ENCODE data around the gene STIM2.

DNA sequence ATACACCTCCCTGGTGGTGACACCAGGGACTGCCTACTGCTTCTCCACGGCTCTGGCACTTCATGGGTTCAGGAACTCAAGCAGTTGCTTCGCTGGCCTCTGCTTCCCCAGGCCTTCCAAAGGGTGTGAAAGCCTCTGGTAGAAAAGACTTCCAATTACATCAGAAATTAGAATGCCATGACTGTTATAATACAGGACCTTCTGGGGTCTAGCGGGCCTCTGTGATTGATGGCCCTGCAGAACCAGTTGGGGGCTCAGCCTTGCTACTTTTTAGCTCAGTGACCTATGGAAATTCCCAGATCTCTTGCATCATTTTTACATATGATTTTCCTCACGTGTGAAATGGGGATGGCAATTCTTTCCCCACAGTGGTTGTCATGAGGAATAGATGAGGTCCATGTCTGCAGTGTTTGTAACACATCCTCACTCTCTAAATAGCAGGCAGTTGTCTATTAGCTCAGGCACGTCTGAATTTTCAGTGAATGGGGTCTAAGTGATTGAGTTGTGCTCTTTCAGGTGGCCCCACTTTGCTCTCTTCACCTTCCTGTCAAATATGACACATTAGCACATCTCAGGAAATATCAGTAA, 198.3 kb downstream of the STIM2 start:
- TF ChIP-seq, protein P1, sequence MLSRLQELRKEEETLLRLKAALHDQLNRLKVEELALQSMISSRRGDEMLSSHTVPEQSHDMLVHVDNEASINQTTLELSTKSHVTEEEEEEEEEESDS (CRISPR knock-in tag; IDR thresholded peaks at IDR 0.05) = no peak
- TF ChIP-seq FOXA1 (IDR thresholded peaks at IDR 0.05; ENCODE audit: borderline replicate concordance) = no peak
- TF ChIP-seq, protein P2, sequence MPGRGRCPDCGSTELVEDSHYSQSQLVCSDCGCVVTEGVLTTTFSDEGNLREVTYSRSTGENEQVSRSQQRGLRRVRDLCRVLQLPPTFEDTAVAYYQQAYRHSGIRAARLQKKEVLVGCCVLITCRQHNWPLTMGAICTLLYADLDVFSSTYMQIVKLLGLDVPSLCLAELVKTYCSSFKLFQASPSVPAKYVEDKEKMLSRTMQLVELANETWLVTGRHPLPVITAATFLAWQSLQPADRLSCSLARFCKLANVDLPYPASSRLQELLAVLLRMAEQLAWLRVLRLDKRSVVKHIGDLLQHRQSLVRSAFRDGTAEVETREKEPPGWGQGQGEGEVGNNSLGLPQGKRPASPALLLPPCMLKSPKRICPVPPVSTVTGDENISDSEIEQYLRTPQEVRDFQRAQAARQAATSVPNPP (IDR thresholded peaks at IDR 0.05; ENCODE audit: borderline replicate concordance, insufficient read depth, insufficient read length) = no peak
- TF ChIP-seq, protein P3, sequence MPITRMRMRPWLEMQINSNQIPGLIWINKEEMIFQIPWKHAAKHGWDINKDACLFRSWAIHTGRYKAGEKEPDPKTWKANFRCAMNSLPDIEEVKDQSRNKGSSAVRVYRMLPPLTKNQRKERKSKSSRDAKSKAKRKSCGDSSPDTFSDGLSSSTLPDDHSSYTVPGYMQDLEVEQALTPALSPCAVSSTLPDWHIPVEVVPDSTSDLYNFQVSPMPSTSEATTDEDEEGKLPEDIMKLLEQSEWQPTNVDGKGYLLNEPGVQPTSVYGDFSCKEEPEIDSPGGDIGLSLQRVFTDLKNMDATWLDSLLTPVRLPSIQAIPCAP (CRISPR knock-in tag; IDR thresholded peaks at IDR 0.05; ENCODE audit: borderline replicate concordance) = no peak
- no peak for TF ChIP-seq TCF7 (IDR thresholded peaks at IDR 0.05; ENCODE audit: borderline replicate concordance)
- TF ChIP-seq ZKSCAN8 (CRISPR knock-in tag; IDR thresholded peaks at IDR 0.05) = no peak
- TF ChIP-seq GATA2 (CRISPR knock-in tag; IDR thresholded peaks at IDR 0.05) = no peak
- TF ChIP-seq SRF (CRISPR knock-in tag; IDR thresholded peaks at IDR 0.05) = no peak
- TF ChIP-seq, protein P4, sequence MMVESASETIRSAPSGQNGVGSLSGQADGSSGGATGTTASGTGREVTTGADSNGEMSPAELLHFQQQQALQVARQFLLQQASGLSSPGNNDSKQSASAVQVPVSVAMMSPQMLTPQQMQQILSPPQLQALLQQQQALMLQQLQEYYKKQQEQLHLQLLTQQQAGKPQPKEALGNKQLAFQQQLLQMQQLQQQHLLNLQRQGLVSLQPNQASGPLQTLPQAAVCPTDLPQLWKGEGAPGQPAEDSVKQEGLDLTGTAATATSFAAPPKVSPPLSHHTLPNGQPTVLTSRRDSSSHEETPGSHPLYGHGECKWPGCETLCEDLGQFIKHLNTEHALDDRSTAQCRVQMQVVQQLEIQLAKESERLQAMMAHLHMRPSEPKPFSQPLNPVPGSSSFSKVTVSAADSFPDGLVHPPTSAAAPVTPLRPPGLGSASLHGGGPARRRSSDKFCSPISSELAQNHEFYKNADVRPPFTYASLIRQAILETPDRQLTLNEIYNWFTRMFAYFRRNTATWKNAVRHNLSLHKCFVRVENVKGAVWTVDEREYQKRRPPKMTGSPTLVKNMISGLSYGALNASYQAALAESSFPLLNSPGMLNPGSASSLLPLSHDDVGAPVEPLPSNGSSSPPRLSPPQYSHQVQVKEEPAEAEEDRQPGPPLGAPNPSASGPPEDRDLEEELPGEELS (CRISPR knock-in tag; IDR thresholded peaks at IDR 0.05; ENCODE audit: borderline replicate concordance) = no peak
- no peak for TF ChIP-seq CREM (IDR thresholded peaks at IDR 0.05; ENCODE audit: low read depth)
- TF ChIP-seq, protein P5, sequence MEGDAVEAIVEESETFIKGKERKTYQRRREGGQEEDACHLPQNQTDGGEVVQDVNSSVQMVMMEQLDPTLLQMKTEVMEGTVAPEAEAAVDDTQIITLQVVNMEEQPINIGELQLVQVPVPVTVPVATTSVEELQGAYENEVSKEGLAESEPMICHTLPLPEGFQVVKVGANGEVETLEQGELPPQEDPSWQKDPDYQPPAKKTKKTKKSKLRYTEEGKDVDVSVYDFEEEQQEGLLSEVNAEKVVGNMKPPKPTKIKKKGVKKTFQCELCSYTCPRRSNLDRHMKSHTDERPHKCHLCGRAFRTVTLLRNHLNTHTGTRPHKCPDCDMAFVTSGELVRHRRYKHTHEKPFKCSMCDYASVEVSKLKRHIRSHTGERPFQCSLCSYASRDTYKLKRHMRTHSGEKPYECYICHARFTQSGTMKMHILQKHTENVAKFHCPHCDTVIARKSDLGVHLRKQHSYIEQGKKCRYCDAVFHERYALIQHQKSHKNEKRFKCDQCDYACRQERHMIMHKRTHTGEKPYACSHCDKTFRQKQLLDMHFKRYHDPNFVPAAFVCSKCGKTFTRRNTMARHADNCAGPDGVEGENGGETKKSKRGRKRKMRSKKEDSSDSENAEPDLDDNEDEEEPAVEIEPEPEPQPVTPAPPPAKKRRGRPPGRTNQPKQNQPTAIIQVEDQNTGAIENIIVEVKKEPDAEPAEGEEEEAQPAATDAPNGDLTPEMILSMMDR (IDR thresholded peaks at IDR 0.05 in 2 of 3, conservative IDR thresholded peaks at IDR 0.05 in 1 of 3; ENCODE audit: insufficient read depth in 2 of 3, low read depth in 1 of 3, low read length in 3 of 3) = no peak
- TF ChIP-seq TBP (optimal IDR thresholded peaks at IDR 0.05; ENCODE audit: low read depth, low read length) = no peak
- TF ChIP-seq, protein P6, sequence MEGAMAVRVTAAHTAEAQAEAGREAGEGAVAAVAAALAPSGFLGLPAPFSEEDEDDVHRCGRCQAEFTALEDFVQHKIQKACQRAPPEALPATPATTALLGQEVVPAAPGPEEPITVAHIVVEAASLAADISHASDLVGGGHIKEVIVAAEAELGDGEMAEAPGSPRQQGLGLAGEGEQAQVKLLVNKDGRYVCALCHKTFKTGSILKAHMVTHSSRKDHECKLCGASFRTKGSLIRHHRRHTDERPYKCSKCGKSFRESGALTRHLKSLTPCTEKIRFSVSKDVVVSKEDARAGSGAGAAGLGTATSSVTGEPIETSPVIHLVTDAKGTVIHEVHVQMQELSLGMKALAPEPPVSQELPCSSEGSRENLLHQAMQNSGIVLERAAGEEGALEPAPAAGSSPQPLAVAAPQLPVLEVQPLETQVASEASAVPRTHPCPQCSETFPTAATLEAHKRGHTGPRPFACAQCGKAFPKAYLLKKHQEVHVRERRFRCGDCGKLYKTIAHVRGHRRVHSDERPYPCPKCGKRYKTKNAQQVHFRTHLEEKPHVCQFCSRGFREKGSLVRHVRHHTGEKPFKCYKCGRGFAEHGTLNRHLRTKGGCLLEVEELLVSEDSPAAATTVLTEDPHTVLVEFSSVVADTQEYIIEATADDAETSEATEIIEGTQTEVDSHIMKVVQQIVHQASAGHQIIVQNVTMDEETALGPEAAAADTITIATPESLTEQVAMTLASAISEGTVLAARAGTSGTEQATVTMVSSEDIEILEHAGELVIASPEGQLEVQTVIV (CRISPR knock-in tag; IDR thresholded peaks at IDR 0.05; ENCODE audit: borderline replicate concordance) = no peak
- TF ChIP-seq, protein P7, sequence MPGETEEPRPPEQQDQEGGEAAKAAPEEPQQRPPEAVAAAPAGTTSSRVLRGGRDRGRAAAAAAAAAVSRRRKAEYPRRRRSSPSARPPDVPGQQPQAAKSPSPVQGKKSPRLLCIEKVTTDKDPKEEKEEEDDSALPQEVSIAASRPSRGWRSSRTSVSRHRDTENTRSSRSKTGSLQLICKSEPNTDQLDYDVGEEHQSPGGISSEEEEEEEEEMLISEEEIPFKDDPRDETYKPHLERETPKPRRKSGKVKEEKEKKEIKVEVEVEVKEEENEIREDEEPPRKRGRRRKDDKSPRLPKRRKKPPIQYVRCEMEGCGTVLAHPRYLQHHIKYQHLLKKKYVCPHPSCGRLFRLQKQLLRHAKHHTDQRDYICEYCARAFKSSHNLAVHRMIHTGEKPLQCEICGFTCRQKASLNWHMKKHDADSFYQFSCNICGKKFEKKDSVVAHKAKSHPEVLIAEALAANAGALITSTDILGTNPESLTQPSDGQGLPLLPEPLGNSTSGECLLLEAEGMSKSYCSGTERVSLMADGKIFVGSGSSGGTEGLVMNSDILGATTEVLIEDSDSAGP (CRISPR knock-in tag; IDR thresholded peaks at IDR 0.05) = no peak

Data from K562 (cell line).